MCF 10A (cell line): Measurements from ENCODE around the gene STKLD1. TPM values are rescaled to one million over a fixed set of nuclear protein-coding genes. Genes with fewer than 3 reads are reported as not detected.

ENCODE experiments used
- BruUV-seq: library from RNA; stranded (reverse); fragments of 400-500 nt; replicated peaks from 2 replicates; lab custom pipeline; 2021; lab: Mats Ljungman, UMichigan
- CTCF ChIA-PET: fragments of 300-600 bp; sonication (Branson Sonifier 250); formaldehyde crosslinking; extraction: SDS; loops from one replicate; lab custom pipeline; 2021; ENCODE audit warnings: antibody characterized with exemption, inconsistent platforms; lab: Yijun Ruan, JAX
- POLR2A ChIA-PET: fragments of 300-600, 350-650 bp; sonication (Branson Sonifier 250); formaldehyde crosslinking; extraction: SDS; loops from one replicate; lab custom pipeline; 2020; ENCODE audit warnings: antibody characterized with exemption, inconsistent platforms; lab: Yijun Ruan, JAX
- DNase-seq: peaks from one replicate; pipeline ENCODE4 v3.0.0-alpha.2; 2018; ENCODE audit not compliant: unreplicated experiment
- H3K27ac Mint-ChIP-seq: one replicate; pipeline ENCODE4 v1.8.0; 2022; ENCODE audit warnings: mild to moderate bottlenecking, low read depth, mixed read lengths; ENCODE audit not compliant: unreplicated experiment
- H3K27me3 Mint-ChIP-seq: one replicate; pipeline ENCODE4 v1.8.0; 2022; ENCODE audit warnings: mixed read lengths; ENCODE audit not compliant: insufficient read depth, unreplicated experiment
- H3K36me3 Mint-ChIP-seq: one replicate; pipeline ENCODE4 v1.8.0; 2022; ENCODE audit warnings: mild to moderate bottlenecking, moderate library complexity, mixed read lengths; ENCODE audit not compliant: insufficient read depth, unreplicated experiment
- H3K4me1 Mint-ChIP-seq: one replicate; pipeline ENCODE4 v1.8.0; 2022; ENCODE audit warnings: mixed read lengths; ENCODE audit not compliant: insufficient read depth, unreplicated experiment
- H3K4me3 Mint-ChIP-seq: one replicate; pipeline ENCODE4 v1.8.0; 2022; ENCODE audit warnings: mild to moderate bottlenecking, moderate library complexity, mixed read lengths; ENCODE audit not compliant: unreplicated experiment
- H3K9me3 Mint-ChIP-seq: one replicate; pipeline ENCODE4 v1.8.0; 2022; ENCODE audit warnings: mixed read lengths; ENCODE audit not compliant: unreplicated experiment
- CTCF ChIP-seq: fragments of 200-600 bp; IDR thresholded peaks from one replicate; pipeline ENCODE4 v1.8.0; 2022; ENCODE audit warnings: antibody characterized with exemption, mild to moderate bottlenecking; ENCODE audit not compliant: unreplicated experiment
- intact Hi-C: fragments of 100-400 bp; cut with micrococcal nuclease; formaldehyde crosslinking; loops from 2 replicates; pipeline ENCODE4 v1.14.1; 2022
- total RNA-seq: library from RNA; stranded (reverse); gene quantifications from 2 replicates; pipeline ENCODE4 v1.2.3, GENCODE V29; 2022

Gene STKLD1
- total RNA-seq, 1 experiment from 2014 or later: 1.3 TPM

DNA sequence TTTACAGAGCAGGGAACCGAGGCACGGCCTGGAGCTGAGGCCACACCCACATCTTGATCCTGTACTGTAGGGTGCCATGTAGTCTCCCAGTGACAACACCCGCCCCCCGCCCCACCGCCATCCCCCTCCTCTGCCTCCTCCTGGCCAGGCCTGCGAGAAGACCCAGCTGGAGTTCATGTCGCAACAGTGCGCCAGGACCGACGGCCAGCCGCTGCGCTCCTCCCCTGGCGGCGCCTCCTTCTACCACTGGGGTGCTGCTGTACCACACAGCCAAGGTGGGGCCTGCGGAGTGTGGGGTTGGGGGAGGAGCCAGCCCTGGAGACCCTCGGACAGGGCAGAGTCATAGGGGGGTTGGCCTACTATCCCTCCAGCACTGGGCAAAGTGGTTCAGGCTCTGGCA lies 60.5 kb downstream of the STKLD1 start:
- POLR2A ChIA-PET: no interaction called here
- Mint-ChIP-seq H3K9me3 (no peaks in the 10 kb centered on the region), H3K4me1 (no peaks in the 10 kb centered on the region)

DNA sequence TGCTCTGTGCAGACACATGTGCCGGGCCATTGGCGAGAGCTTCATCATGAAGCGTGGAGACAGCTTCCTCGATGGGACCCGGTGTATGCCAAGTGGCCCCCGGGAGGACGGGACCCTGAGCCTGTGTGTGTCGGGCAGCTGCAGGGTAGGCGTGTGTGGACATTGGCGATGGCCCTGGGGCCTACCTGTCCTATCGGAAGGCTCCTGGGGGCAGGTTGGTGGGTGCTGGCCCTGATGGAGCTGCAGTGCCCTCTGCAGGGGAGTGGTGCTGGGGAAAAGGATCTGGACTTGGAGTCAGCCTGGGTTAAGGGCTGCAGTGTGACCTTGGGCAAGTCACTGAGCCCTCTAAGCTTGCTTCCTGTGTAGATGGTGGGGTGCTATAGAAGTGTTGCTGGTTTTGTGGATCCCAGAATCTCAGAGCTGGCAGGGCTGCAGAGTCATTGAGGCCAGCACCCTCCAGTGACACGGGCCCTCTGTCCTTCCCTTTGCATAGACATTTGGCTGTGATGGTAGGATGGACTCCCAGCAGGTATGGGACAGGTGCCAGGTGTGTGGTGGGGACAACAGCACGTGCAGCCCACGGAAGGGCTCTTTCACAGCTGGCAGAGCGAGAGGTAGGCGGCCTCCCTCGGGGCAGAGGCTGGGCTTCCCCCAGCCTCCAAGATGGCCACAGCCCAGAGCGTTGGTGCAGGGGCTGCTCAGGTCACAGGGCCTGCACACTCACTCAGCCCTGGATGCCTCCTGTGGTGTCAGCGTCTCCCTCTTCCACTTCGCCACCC lies 61.8 kb downstream of the STKLD1 start:
- POLR2A ChIA-PET: interaction anchor here (0.6 kb wide), 1 partner anchor 9 kb away, joined by 3 read pairs; no protein-coding TSS in a partner anchor
- no peak for TF ChIP-seq CTCF
- no peak for DNase-seq
- H3K27ac Mint-ChIP-seq: no peak overlapping the region
- CTCF ChIA-PET: interaction anchor here (0.6 to 1.9 kb wide), 4 partner anchors 12 to 336 kb away, joined by 3 to 4 read pairs (median 3); no protein-coding TSS in a partner anchor
- no peaks in the 10 kb centered on the region for H3K9me3 Mint-ChIP-seq
- intact Hi-C loops: no loop called here
- no peaks in the 10 kb centered on the region for H3K4me1 Mint-ChIP-seq
- no peak overlapping the region for H3K4me3 Mint-ChIP-seq
- H3K27me3 Mint-ChIP-seq: no peaks in the 10 kb centered on the region
- no TSS peak for BruUV-seq
- H3K36me3 Mint-ChIP-seq: no peaks in the 10 kb centered on the region

More for the DNA sequence above, 60.5 kb downstream of the STKLD1 start:
- Mint-ChIP-seq H3K27ac (no peak overlapping the region), H3K4me3 (no peak overlapping the region), H3K27me3 (no peaks in the 10 kb centered on the region), H3K36me3 (no peaks in the 10 kb centered on the region)
- DNase-seq: no peak
- CTCF ChIA-PET: interaction anchor here (1.9 kb wide), 1 partner anchor 13 kb away, joined by 4 read pairs; no protein-coding TSS in a partner anchor
- TF ChIP-seq CTCF: no peak
- BruUV-seq: no TSS peak
- intact Hi-C loops: no loop called here

DNA sequence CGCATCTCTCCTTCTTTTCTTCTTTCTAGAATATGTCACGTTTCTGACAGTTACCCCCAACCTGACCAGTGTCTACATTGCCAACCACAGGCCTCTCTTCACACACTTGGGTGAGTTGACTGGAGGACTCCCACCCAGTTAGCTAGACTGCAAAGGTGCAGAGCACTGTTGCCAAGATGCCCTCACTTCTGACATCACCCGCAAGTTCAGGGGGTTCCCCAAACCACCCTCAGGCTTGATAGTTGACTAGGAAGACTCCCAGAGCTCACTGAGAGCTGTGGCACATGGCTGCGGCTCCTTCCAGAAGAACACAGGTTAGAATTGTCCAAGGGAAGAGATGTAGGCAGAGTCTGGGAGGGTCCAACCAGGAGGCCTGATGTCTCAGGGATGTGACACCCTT lies 63.2 kb downstream of the STKLD1 start:
- CTCF ChIA-PET: no interaction called here
- Mint-ChIP-seq H3K4me3 (no peak overlapping the region), H3K27ac (no peak overlapping the region), H3K27me3 (no peaks in the 10 kb centered on the region), H3K36me3 (no peaks in the 10 kb centered on the region), H3K9me3 (no peaks in the 10 kb centered on the region), H3K4me1 (no peaks in the 10 kb centered on the region)
- no peak for DNase-seq
- TF ChIP-seq CTCF: no peak
- BruUV-seq: no TSS peak
- intact Hi-C loops: no loop called here
- POLR2A ChIA-PET: no interaction called here

GRCh38 chr9:133440874-133441273 lies 64.7 kb downstream of the STKLD1 start:
- Mint-ChIP-seq H3K9me3 (no peaks in the 10 kb centered on the region), H3K4me3 (no peak overlapping the region), H3K4me1 (no peaks in the 10 kb centered on the region), H3K27ac (no peak overlapping the region), H3K36me3 (no peaks in the 10 kb centered on the region), H3K27me3 (peaks cover 4% of the 10 kb centered on the region)
- BruUV-seq: no TSS peak
- ChIA-PET CTCF (no interaction called here), POLR2A (no interaction called here)
- DNase-seq: no peak
- intact Hi-C loops: no loop called here
- no peak for TF ChIP-seq CTCF
